Heart right ventricle (tissue), 16 donors: Measurements from ENCODE around the gene C2orf49. TPM values are rescaled to one million over a fixed set of nuclear protein-coding genes. Genes with fewer than 3 reads are reported as not detected.
A peak's percentile ranks its signal among the peaks of the same experiment; 100 is the strongest.

Experiments
- ATAC-seq, 8 donors: fragments of 200-7000 bp; cut with Tn5 transposase; one replicate each; pipeline ENCODE4 v1.9.1; 2020; ENCODE audit warnings: mild to moderate bottlenecking in 8 of 8, moderate library complexity in 8 of 8, moderate number of reproducible peaks in 1 of 8
- DNase-seq, 2 donors: peaks; one replicate each; pipeline ENCODE4 v3.0.0-alpha.2; 2020
- H3K27ac ChIP-seq, 10 donors: fragments of 200-600 bp; sonication (generic) in 2 of 10; one replicate each; pipeline versions ENCODE4 v1.5.0 to v1.8.0; 2020 to 2022; ENCODE audit warnings: mild to moderate bottlenecking in 3 of 10
- H3K27me3 ChIP-seq, 7 donors: fragments of 200-600 bp; one replicate each; pipeline ENCODE4 v1.8.0; 2021 to 2022; ENCODE audit warnings: mild to moderate bottlenecking in 2 of 7
- H3K36me3 ChIP-seq, 9 donors: fragments of 200-600 bp; sonication (generic) in 1 of 9; one replicate each; pipeline versions ENCODE4 v1.5.0 to v1.8.0; 2020 to 2022; ENCODE audit warnings: mild to moderate bottlenecking in 2 of 9
- H3K4me1 ChIP-seq, 9 donors: fragments of 200-600 bp; sonication (generic) in 1 of 9; one replicate each; pipeline versions ENCODE4 v1.5.0 to v1.8.0; 2020 to 2022; ENCODE audit warnings: mild to moderate bottlenecking in 4 of 9
- H3K4me3 ChIP-seq, 10 donors: fragments of 200-600 bp; sonication (generic) in 2 of 10; one replicate each; pipeline versions ENCODE4 v1.5.0 to v1.8.0; 2020 to 2022; ENCODE audit warnings: mild to moderate bottlenecking in 7 of 10, moderate library complexity in 2 of 10
- H3K9me3 ChIP-seq, 11 donors: fragments of 200-600 bp in 10 of 11; sonication (generic) in 2 of 11; one replicate each; pipeline versions ENCODE4 v1.5.0 to v1.8.0; 2013 to 2022; ENCODE audit warnings: mild to moderate bottlenecking in 2 of 11, control low read depth in 1 of 11, moderate library complexity in 1 of 11
- WGBS, 2 donors: extraction: QIAGEN DNeasy Blood & Tissue Kit; methylation state at CpG; one replicate each; pipeline ENCODE4 v1.1.7; 2013; ENCODE audit warnings: inconsistent platforms in 1 of 2; 5-methylcytosine and 5-hydroxymethylcytosine counted together
- intact Hi-C, 10 donors: fragments of 100-400 bp; cut with DNase I; formaldehyde crosslinking; loops; one replicate each; pipeline versions ENCODE4 v1.11.1 to v1.14.2; 2022
- polyA plus RNA-seq, 2 donors: library from polyadenylated mRNA; stranded (reverse); fragments of 200-250 nt; gene quantifications; one replicate each; pipeline ENCODE4 v1.2.3, GENCODE V29; 2013
- total RNA-seq, 10 donors: library from RNA; stranded (reverse); fragmentation: NEBNext Ultra II Directional in 3 of 10; extraction: Animal tissue kit (Norgen Biotek cat#: 25700) in 3 of 10; gene quantifications; one replicate each; pipeline versions ENCODE4 v1.2.1 to v1.2.4, GENCODE V29; 2021 to 2023
- TF ChIP-seq, protein P1 (sequence below), 9 donors: fragments of 200-600 bp; sonication (generic) in 2 of 9; IDR thresholded peaks; one replicate each; pipeline versions ENCODE4 v1.5.0 to v1.8.0; 2021 to 2022; ENCODE audit warnings: antibody characterized with exemption in 9 of 9, mild to moderate bottlenecking in 5 of 9, moderate library complexity in 1 of 9
- donor health status: Arrhythmogenic right ventricular cardiomyopathy.
- donor health status: ischemic (EF 13 %, LVEDD 7.1; RV severe dilation, severe dysfunction).
- donor health status: healthy with polysubstance abuse.
- donor health status: DM: no; HTN: yes; CAD: no.
- donor health status: DM: no; HTN: no; CAD: no.
- donor health status: ischemic (EF 25% LVEDD 6.9; RV normal size, moderate dysfunction).
- donor health status: ischemic (EF 25% LVEDD 5.7; RV mildly dilated, moderate dysfunction).
- donor health status: healthy.
- donor health status: DM: yes; HTN: yes; CAD: no.
- donor health status: Ischemic cardiomyopathy.
- donor health status: ischemic (EF 35%, LVEDD 5.7; RV mildly dilated, moderate dysfunction).
- donor health status: nonischemic (EF 11% LVEDD 7.7; RV severe dilation, severe dysfunction).
- donor health status: DM: yes; HTN: yes; CAD: no.
- donor health status: PGD.
- donor health status: ischemic (EF 29% LVEDD 5.4; RV normal size, mild dysfunction).
- donor health status: nonischemic (EF 23%, LVEDD 6.1; RV moderate dilation, normal function).

Gene C2orf49
- total and polyA plus RNA-seq, 12 donors, result 9.0 to 22.9 (median 16.2) TPM

DNA sequence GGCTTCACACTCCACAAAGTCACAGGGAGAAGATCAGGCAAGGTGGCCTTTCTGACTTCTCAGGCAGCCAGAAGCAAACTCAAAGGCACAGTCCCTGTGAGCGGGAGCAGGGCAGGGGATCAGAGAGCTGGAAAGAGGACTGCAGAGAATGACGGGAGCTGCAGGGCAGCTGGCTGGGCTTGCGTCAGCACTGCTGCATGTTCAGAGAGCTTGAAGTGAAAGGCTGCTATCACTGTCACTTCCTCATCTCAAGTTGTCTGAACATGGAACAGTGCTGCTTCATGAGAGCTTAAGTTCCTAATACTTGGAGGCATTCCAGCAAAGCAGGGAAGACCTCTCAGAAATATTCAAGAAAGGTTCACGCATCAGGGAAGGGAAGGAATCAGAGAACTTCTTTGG, 28.2 kb upstream of the C2orf49 start:
- peaks cover 0 to 22% (median 0%) of the 10 kb centered on the region in 9 donors for H3K4me1 ChIP-seq
- peaks cover 0 to 38% (median 8%) of the 10 kb centered on the region in 9 donors for H3K36me3 ChIP-seq
- H3K27me3 ChIP-seq, result no peaks in the 10 kb centered on the region
- H3K9me3 ChIP-seq, result peaks cover 0 to 5% (median 0%) of the 10 kb centered on the region in 11 donors
- intact Hi-C loops, result no loop called here
- TF ChIP-seq, protein P1, sequence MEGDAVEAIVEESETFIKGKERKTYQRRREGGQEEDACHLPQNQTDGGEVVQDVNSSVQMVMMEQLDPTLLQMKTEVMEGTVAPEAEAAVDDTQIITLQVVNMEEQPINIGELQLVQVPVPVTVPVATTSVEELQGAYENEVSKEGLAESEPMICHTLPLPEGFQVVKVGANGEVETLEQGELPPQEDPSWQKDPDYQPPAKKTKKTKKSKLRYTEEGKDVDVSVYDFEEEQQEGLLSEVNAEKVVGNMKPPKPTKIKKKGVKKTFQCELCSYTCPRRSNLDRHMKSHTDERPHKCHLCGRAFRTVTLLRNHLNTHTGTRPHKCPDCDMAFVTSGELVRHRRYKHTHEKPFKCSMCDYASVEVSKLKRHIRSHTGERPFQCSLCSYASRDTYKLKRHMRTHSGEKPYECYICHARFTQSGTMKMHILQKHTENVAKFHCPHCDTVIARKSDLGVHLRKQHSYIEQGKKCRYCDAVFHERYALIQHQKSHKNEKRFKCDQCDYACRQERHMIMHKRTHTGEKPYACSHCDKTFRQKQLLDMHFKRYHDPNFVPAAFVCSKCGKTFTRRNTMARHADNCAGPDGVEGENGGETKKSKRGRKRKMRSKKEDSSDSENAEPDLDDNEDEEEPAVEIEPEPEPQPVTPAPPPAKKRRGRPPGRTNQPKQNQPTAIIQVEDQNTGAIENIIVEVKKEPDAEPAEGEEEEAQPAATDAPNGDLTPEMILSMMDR (IDR thresholded peaks at IDR 0.05), result no peak
- WGBS, 2 donors, result 67 to 70% methylated on average over 4 of the region's 4 CpGs
- DNase-seq (peak; percentile 32 to 39), ATAC-seq (peak; percentile 63 to 93 (median 86))
- no peak overlapping the region for H3K4me3 ChIP-seq
- no peak overlapping the region for H3K27ac ChIP-seq

DNA sequence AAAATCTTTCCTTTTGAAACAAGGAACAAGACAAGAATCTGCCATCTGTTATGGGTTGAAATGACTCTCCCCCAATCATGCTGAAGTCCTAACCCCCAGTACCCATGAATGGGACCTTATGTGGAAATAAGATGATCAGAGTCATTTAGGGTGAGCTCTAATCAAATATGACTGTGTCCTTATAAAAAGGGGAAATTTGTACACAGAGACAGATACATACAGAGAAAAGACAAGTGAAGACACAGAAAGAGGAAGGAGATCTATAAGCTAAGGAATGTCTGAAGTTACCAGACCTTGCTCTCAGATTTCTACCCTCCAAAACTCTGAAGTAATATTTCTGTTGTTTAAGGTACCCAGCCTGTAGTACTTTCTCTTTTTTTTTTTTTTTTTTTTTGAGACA, 23.5 kb upstream of the C2orf49 start:
- intact Hi-C loops, result no loop called here
- TF ChIP-seq, protein P1 (IDR thresholded peaks at IDR 0.05), result no peak
- ATAC-seq, result no peak
- Histone ChIP-seq H3K36me3 (no peaks in the 10 kb centered on the region), H3K4me3 (no peak overlapping the region), H3K4me1 (peaks cover 0 to 15% (median 0%) of the 10 kb centered on the region in 9 donors), H3K27ac (no peak overlapping the region), H3K27me3 (no peaks in the 10 kb centered on the region), H3K9me3 (peaks cover 0 to 5% (median 0%) of the 10 kb centered on the region in 11 donors)
- no peak for DNase-seq

DNA sequence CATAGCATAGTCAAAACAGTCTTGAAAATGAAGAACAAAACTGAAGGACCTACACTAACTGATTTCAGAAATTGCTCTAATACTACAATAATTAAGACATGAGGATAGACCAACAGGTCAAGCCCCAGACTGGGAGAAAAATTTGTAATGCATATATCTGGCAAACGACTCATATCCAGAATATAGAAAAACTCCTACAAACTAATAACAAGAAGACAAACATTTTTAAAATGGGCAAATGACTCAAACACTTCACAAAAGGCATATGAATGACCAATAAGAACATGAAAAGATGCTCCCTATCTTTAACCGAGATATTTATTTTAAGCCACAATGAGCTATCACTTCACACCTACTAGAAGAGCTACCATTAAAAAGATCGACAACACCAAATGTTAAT, 22.0 kb upstream of the C2orf49 start:
- Histone ChIP-seq H3K36me3 (no peaks in the 10 kb centered on the region), H3K9me3 (no peaks in the 10 kb centered on the region), H3K4me3 (no peak overlapping the region), H3K27me3 (no peaks in the 10 kb centered on the region), H3K27ac (no peak overlapping the region), H3K4me1 (peaks cover 0 to 10% (median 5%) of the 10 kb centered on the region in 9 donors)
- intact Hi-C loops, result no loop called here
- ATAC-seq, result no peak
- 81% methylated on average over 3 of the region's 3 CpGs for WGBS, 2 donors
- DNase-seq, result no peak
- TF ChIP-seq, protein P1 (IDR thresholded peaks at IDR 0.05), result no peak

DNA sequence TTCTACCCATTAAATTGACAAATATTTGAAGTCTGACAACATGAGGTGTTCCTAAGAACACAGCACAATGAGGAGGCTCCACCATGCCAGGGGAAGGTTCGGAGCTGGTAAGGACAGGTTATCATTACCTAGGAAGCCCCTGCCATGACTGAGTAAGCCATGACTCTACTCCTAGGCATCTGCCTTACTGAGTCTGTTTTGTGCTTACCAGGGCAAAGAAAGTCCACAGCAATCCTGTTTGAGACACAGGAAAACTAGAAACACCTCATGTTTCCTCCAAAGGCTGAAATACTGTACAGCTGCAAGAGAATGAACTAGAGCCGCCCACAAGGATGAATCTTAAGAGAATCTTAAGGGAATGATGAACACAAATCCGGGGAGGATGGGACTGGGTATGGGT, 19.4 kb upstream of the C2orf49 start:
- no peaks in the 10 kb centered on the region for H3K36me3 ChIP-seq
- no peak overlapping the region for H3K4me3 ChIP-seq
- WGBS, 2 donors, result 90 to 94% methylated on average over 3 of the region's 3 CpGs
- no peak for DNase-seq
- no peaks in the 10 kb centered on the region for H3K27me3 ChIP-seq
- ATAC-seq, result no peak
- H3K4me1 ChIP-seq, result peaks cover 0 to 13% (median 8%) of the 10 kb centered on the region in 9 donors
- TF ChIP-seq, protein P1 (IDR thresholded peaks at IDR 0.05), result no peak
- no peak overlapping the region for H3K27ac ChIP-seq
- H3K9me3 ChIP-seq, result no peaks in the 10 kb centered on the region
- intact Hi-C loops, result no loop called here
